Panc1 (cell line): Measurements from ENCODE around the gene KDM4B.

ENCODE experiments used
- POLR2AphosphoS5 ChIP-seq: IDR thresholded peaks from 2 replicates; pipeline ENCODE4 v1.6.1; 2012; ENCODE audit warnings: mild to moderate bottlenecking, low read depth, low read length, moderate library complexity
- REST ChIP-seq, 2 experiments: IDR thresholded peaks; 2 replicates each; pipeline ENCODE4 v1.6.1; 2011 to 2012; ENCODE audit warnings: low read depth in 2 of 2, control low read depth in 1 of 2, low read length in 1 of 2, mild to moderate bottlenecking in 1 of 2, moderate library complexity in 1 of 2; ENCODE audit not compliant: insufficient read depth in 1 of 2
- TF ChIP-seq, protein P1 (sequence below): fragments of 450-650 bp; IDR thresholded peaks from 2 replicates; pipeline ENCODE4 v1.5.1; 2017; ENCODE audit warnings: mild to moderate bottlenecking

DNA sequence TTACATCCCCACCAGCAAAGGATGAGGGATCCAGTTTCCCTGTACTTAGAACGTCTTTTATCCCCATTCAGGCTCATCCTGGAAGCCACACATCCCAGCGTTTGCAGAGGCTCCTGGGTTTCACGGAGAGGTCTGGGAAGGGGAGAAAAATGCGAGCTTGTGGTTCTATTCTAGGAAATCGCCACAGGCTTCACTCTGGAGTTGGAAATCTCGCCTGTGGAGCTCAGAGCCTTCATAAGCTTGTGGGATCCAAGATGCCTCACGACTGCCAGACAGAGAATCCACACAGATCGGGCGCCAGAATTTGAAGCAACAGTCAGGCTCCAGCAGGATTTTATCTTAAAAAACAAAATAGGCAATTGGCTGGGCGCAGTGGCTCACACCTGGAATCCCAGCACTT is 213.8 kb downstream of the KDM4B start:
- no peak for TF ChIP-seq REST (IDR thresholded peaks at IDR 0.05; ENCODE audit: insufficient read depth in 1 of 2, low read depth in 2 of 2, low read length in 1 of 2)
- TF ChIP-seq, protein P1, sequence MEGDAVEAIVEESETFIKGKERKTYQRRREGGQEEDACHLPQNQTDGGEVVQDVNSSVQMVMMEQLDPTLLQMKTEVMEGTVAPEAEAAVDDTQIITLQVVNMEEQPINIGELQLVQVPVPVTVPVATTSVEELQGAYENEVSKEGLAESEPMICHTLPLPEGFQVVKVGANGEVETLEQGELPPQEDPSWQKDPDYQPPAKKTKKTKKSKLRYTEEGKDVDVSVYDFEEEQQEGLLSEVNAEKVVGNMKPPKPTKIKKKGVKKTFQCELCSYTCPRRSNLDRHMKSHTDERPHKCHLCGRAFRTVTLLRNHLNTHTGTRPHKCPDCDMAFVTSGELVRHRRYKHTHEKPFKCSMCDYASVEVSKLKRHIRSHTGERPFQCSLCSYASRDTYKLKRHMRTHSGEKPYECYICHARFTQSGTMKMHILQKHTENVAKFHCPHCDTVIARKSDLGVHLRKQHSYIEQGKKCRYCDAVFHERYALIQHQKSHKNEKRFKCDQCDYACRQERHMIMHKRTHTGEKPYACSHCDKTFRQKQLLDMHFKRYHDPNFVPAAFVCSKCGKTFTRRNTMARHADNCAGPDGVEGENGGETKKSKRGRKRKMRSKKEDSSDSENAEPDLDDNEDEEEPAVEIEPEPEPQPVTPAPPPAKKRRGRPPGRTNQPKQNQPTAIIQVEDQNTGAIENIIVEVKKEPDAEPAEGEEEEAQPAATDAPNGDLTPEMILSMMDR = no peak
- no peak for TF ChIP-seq POLR2AphosphoS5
